ENCODE data around the gene KLHL29. TPM values are rescaled to one million over a fixed set of nuclear protein-coding genes. Genes with fewer than 3 reads are reported as not detected.

The KLHL29 gene
- total RNA-seq, 1 donor from 2014 or later, result 8.0 TPM

DNA sequence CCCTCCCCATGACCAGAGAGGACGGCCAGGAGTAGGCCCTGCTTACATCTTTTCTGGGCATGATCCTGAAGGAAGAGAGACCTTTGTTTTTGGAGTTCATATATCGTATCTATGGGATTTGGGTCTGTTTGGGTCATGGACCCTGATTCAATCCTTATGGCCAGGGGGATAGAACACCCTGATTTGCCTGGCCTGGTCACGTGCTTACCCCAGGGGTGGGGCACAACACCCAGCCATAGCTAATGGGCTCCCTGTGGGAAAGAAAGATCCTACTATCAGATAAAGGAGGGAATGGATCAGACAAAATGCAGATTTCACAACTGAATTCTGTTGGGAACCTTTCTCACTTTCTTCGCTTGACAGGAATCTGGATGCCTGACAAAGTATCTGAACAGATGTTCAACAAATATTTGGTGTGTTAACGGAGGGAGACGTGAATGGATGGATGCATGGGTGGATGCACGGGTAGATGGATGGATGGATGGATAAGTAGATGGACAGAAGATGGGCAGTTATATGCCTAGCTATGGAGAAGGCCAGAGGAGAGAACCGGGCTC is 155.9 kb downstream of the KLHL29 start:
- TF ChIP-seq CTCF (IDR thresholded peaks at IDR 0.05), result no peak
- Mint-ChIP-seq H3K4me1 (ENCODE audit: low read depth) (peaks cover 21% of the 10 kb centered on the region), H3K9me3 (ENCODE audit: low read depth) (no peaks in the 10 kb centered on the region), H3K36me3 (ENCODE audit: low read depth) (peaks cover 2% of the 10 kb centered on the region), H3K27ac (ENCODE audit: unreplicated experiment) (no peak overlapping the region), H3K27me3 (ENCODE audit: low read depth) (peaks cover 12% of the 10 kb centered on the region), H3K4me3 (ENCODE audit: unreplicated experiment) (no peak overlapping the region)
- no peak for DNase-seq (ENCODE audit: low spot score)

GRCh38 chr2:23541503-23542229 is 156.7 kb downstream of the KLHL29 start:
- H3K9me3 Mint-ChIP-seq (ENCODE audit: low read depth), result no peaks in the 10 kb centered on the region
- H3K27me3 Mint-ChIP-seq (ENCODE audit: low read depth), result peaks cover 12% of the 10 kb centered on the region
- H3K4me1 Mint-ChIP-seq (ENCODE audit: low read depth), result peaks cover 25% of the 10 kb centered on the region
- TF ChIP-seq CTCF (IDR thresholded peaks at IDR 0.05), result no peak
- no peak overlapping the region for H3K4me3 Mint-ChIP-seq (ENCODE audit: unreplicated experiment)
- H3K27ac Mint-ChIP-seq (ENCODE audit: unreplicated experiment), result no peak overlapping the region
- H3K36me3 Mint-ChIP-seq (ENCODE audit: low read depth), result peaks cover 2% of the 10 kb centered on the region
- DNase-seq (ENCODE audit: low spot score), result no peak

DNA sequence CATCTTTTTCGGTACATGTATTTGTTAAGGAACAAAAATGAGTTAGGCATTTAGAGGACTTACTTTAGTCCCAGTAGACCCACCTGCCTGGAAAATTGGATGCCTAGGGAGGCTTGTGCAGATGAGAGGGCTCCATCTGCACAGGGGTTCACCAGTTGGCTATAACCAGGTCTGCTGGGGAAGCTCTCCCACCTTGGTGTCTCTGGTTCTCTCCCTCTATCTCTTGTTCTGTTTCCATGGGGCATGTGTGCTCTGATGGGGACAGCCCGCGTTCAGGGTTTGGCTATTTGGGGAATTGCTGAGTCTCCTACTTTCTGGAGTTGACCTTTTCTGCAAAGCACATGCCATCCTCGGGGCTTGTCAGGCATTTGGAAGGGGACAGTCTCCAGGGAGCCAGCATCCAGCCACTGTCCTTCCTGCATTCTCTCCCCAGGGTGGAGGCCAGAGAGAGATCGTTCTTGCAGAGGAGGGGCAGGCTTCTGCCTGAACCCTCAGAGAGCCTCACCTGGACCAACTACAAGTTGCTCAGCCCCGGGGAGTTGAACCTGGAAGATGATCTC is 157.3 kb downstream of the KLHL29 start:
- H3K4me3 Mint-ChIP-seq (ENCODE audit: unreplicated experiment), result no peak overlapping the region
- no peak for DNase-seq (ENCODE audit: low spot score)
- peaks cover 25% of the 10 kb centered on the region for H3K4me1 Mint-ChIP-seq (ENCODE audit: low read depth)
- H3K36me3 Mint-ChIP-seq (ENCODE audit: low read depth), result peaks cover 2% of the 10 kb centered on the region
- H3K27ac Mint-ChIP-seq (ENCODE audit: unreplicated experiment), result no peak overlapping the region
- no peaks in the 10 kb centered on the region for H3K9me3 Mint-ChIP-seq (ENCODE audit: low read depth)
- no peak for TF ChIP-seq CTCF (IDR thresholded peaks at IDR 0.05)
- peaks cover 12% of the 10 kb centered on the region for H3K27me3 Mint-ChIP-seq (ENCODE audit: low read depth)

DNA sequence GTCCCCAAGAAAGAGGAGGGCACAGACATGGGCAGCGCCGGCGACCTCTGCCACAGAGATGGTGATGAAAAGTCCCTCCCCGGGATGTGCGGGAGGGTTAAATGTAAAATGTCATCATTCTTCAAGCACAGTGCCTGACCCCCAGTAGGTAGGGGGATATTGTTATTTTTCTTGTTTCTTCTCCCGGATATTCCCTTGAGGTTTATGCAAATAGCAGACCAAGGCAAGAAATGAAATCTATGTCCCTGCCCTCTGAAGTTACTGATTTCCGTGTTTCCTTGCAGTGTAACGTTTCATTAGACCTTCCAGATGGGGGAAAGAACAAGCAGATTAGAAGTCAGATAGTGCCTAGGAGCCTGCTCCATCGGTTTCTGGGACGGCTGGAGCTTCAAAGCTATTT is 158.3 kb downstream of the KLHL29 start:
- DNase-seq (ENCODE audit: low spot score), result no peak
- H3K27me3 Mint-ChIP-seq (ENCODE audit: low read depth), result peaks cover 12% of the 10 kb centered on the region
- peaks cover 2% of the 10 kb centered on the region for H3K36me3 Mint-ChIP-seq (ENCODE audit: low read depth)
- no peak overlapping the region for H3K27ac Mint-ChIP-seq (ENCODE audit: unreplicated experiment)
- no peaks in the 10 kb centered on the region for H3K9me3 Mint-ChIP-seq (ENCODE audit: low read depth)
- TF ChIP-seq CTCF (IDR thresholded peaks at IDR 0.05), result no peak
- H3K4me3 Mint-ChIP-seq (ENCODE audit: unreplicated experiment), result no peak overlapping the region
- H3K4me1 Mint-ChIP-seq (ENCODE audit: low read depth), result peaks cover 26% of the 10 kb centered on the region

- Mint-ChIP-seq H3K4me3 (ENCODE audit: unreplicated experiment) (no peak overlapping the region), H3K36me3 (ENCODE audit: low read depth) (peaks cover 2% of the 10 kb centered on the region), H3K4me1 (ENCODE audit: low read depth) (peaks cover 30% of the 10 kb centered on the region), H3K27ac (ENCODE audit: unreplicated experiment) (no peak overlapping the region), H3K27me3 (ENCODE audit: low read depth) (peaks cover 12% of the 10 kb centered on the region), H3K9me3 (ENCODE audit: low read depth) (no peaks in the 10 kb centered on the region)
- TF ChIP-seq CTCF (IDR thresholded peaks at IDR 0.05), result no peak
- DNase-seq (ENCODE audit: low spot score), result no peak
These were observed 158.7 kb downstream of the KLHL29 start for GRCh38 chr2:23543728-23544127.

Data from chondrocyte (in vitro differentiated cells).